Measurements from ENCODE around the gene EPHA6. TPM values are rescaled to one million over a fixed set of nuclear protein-coding genes. Genes with fewer than 3 reads are reported as not detected.
A peak's percentile ranks its signal among the peaks of the same experiment; 100 is the strongest.
"Not testable (repeated sequence)": the region's sequence is repeated elsewhere in the genome, so short reads cannot be mapped to it uniquely, and the experiment has no call there.

The EPHA6 gene
- polyA plus RNA-seq, 1 donor, result 1.6 TPM

DNA sequence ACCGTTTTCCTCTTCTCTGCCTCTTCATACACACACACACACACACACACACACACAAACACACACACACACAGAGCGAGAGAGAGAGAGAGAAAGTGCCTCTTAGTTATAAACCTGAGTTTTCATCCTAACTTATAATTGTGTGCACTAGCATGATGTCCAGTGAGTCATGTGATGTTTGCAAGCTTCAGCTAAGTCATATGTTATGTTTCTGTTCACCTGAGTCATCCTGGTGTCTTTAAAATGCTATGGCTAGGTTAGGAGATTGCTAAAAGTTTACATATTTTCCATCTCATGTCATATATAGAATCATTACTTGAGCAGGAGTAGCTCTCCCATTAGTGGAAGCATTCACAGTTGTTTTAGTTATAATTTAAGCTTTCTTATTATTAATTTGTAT is 155.8 kb downstream of the EPHA6 start:
- no peaks in the 10 kb centered on the region for H3K9me3 ChIP-seq (ENCODE audit: control insufficient read depth, low read depth, low read length)
- H3K4me1 ChIP-seq (ENCODE audit: control insufficient read depth, insufficient read depth, low read length), result no peaks in the 10 kb centered on the region
- WGBS (ENCODE audit: insufficient coverage, low lambda C conversion rate), result no CpG with 5 or more reads among the region's 2 CpGs
- no peak overlapping the region for H3K4me3 ChIP-seq (ENCODE audit: low read length)
- H3K36me3 ChIP-seq (ENCODE audit: control insufficient read depth, insufficient read depth, low read length), result no peaks in the 10 kb centered on the region
- H3K27me3 ChIP-seq (ENCODE audit: control insufficient read depth, insufficient read depth, low read length), result no peaks in the 10 kb centered on the region
- no peak overlapping the region for H3K27ac ChIP-seq (ENCODE audit: low read length)
- DNase-seq, result no peak

DNA sequence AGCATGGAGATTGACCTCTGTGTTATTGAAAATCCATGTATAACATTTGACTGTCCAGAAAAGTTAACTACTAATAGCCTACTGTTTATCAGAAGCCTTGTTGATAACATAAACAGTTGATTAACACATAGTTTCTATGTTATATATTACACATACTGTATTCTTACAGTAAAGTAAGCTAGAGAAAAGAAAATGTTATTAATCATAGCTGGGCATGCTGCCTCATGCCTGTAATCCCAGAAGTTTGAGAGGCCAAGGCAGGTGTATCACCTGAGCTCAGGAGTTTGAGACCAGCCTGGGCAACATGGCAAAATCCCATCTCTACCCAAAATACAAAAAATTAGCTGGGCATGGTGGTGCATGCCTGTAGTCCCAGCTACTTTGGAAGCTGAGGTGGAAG is 163.3 kb downstream of the EPHA6 start:
- Histone ChIP-seq H3K9me3 (ENCODE audit: control insufficient read depth, low read depth, low read length) (no peaks in the 10 kb centered on the region), H3K27ac (ENCODE audit: low read length) (no peak overlapping the region), H3K27me3 (ENCODE audit: control insufficient read depth, insufficient read depth, low read length) (no peaks in the 10 kb centered on the region), H3K4me1 (ENCODE audit: control insufficient read depth, insufficient read depth, low read length) (no peaks in the 10 kb centered on the region), H3K4me3 (ENCODE audit: low read length) (no peak overlapping the region), H3K36me3 (ENCODE audit: control insufficient read depth, insufficient read depth, low read length) (no peaks in the 10 kb centered on the region)
- no peak for DNase-seq

DNA sequence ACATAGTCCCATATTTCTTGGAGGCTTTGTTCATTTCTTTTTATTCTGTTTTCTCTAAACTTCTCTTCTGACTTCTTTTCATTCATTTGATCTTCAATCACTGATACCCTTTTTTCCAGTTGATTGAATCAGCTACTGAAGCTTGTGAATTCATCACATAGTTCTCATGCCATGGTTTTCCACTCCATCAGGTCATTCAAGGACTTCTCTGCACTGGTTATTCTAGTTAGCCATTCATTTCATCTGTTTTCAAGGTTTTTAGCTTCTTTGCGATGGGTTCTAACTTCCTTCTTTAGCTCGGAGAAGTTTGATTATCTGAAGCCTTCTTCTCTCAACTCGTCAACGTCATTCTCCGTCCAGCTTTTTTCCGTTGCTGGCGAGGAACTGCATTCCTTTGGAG is 169.3 kb downstream of the EPHA6 start:
- not testable (repeated sequence) for H3K9me3 ChIP-seq (ENCODE audit: control insufficient read depth, low read depth, low read length); DNase-seq; H3K27me3 ChIP-seq (ENCODE audit: control insufficient read depth, insufficient read depth, low read length); H3K4me3 ChIP-seq (ENCODE audit: low read length); H3K27ac ChIP-seq (ENCODE audit: low read length); H3K36me3 ChIP-seq (ENCODE audit: control insufficient read depth, insufficient read depth, low read length); H3K4me1 ChIP-seq (ENCODE audit: control insufficient read depth, insufficient read depth, low read length)
- 50% methylated on average over 2 of the region's 7 CpGs for WGBS (ENCODE audit: insufficient coverage, low lambda C conversion rate)

DNA sequence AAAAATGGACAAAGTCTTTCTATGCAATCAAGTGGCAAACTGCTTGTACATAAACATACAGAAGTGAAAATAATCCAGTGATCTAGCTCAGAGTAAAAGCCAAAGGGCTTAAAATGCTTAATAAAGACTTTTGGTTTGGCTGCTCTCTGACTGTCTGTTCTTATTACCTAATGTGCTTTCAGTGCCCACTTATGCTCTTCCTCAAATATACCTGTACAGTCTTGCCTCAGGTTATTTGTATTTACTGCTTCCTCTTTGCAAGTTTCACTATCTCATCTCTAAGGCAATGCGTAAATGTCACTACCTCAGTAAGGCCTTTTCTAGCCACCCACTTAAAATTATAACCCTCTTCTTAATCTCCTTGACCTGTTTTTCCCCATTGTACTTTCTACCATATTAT is 171.8 kb downstream of the EPHA6 start:
- H3K4me3 ChIP-seq (ENCODE audit: low read length), result no peak overlapping the region
- no peaks in the 10 kb centered on the region for H3K36me3 ChIP-seq (ENCODE audit: control insufficient read depth, insufficient read depth, low read length)
- H3K27ac ChIP-seq (ENCODE audit: low read length), result no peak overlapping the region
- H3K9me3 ChIP-seq (ENCODE audit: control insufficient read depth, low read depth, low read length), result no peaks in the 10 kb centered on the region
- no peaks in the 10 kb centered on the region for H3K27me3 ChIP-seq (ENCODE audit: control insufficient read depth, insufficient read depth, low read length)
- DNase-seq, result no peak
- H3K4me1 ChIP-seq (ENCODE audit: control insufficient read depth, insufficient read depth, low read length), result no peaks in the 10 kb centered on the region
- WGBS (ENCODE audit: insufficient coverage, low lambda C conversion rate), result 100% methylated on average over 1 of the region's 1 CpG

DNA sequence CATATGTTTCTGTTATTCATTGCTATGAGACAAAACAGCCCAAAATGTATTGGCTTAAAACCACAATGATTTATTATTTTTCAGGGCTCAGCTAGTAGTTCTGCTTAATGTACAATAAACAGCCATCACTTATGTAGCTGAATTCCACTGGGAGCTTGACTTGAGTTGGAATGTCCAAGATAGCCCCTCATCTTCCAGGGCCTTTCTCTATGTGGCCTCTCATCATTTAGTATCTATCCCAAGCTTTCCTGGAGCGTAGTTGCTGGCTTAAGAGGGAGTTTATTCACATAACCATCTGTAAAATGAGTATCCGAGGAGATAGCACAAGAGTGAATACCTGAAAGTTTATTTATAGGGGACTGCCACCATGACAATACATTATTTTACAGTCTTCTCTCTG is 176.8 kb downstream of the EPHA6 start:
- no peak overlapping the region for H3K27ac ChIP-seq (ENCODE audit: low read length)
- H3K36me3 ChIP-seq (ENCODE audit: control insufficient read depth, insufficient read depth, low read length), result no peaks in the 10 kb centered on the region
- no peak overlapping the region for H3K4me3 ChIP-seq (ENCODE audit: low read length)
- H3K27me3 ChIP-seq (ENCODE audit: control insufficient read depth, insufficient read depth, low read length), result no peaks in the 10 kb centered on the region
- H3K4me1 ChIP-seq (ENCODE audit: control insufficient read depth, insufficient read depth, low read length), result no peaks in the 10 kb centered on the region
- WGBS (ENCODE audit: insufficient coverage, low lambda C conversion rate), result 100% methylated on average over 1 of the region's 2 CpGs
- H3K9me3 ChIP-seq (ENCODE audit: control insufficient read depth, low read depth, low read length), result no peaks in the 10 kb centered on the region
- DNase-seq, result no peak

DNA sequence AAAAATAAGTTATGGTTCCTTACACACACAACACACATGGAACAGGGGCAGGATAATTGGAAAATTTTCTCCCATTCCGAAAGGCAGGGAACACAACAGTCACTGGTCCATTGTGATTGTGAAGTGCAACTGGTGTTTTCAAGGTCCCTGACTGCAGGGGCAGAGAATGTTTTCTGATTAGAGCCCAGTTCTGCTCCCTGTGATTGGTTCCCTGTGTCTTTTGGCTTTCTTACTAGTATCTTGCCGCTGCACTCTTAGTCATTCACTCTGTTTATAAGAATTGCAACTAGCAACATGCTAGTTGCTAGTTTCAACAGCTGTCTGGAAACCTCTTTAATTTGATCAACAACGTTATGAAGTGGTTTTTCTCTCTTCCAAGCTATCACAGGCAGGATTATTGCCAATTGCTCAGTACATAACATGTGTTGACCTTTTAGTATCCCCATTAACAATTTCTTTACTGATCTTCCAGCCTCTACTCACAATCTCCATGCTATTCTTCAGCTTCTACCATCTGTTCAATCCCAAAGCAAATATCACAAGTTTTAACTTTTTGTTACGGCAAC is 177.5 kb downstream of the EPHA6 start:
- Histone ChIP-seq H3K36me3 (ENCODE audit: control insufficient read depth, insufficient read depth, low read length) (no peaks in the 10 kb centered on the region), H3K27ac (ENCODE audit: low read length) (no peak overlapping the region), H3K4me1 (ENCODE audit: control insufficient read depth, insufficient read depth, low read length) (no peaks in the 10 kb centered on the region), H3K9me3 (ENCODE audit: control insufficient read depth, low read depth, low read length) (no peaks in the 10 kb centered on the region), H3K4me3 (ENCODE audit: low read length) (no peak overlapping the region), H3K27me3 (ENCODE audit: control insufficient read depth, insufficient read depth, low read length) (no peaks in the 10 kb centered on the region)
- 14% methylated on average over 1 of the region's 4 CpGs for WGBS (ENCODE audit: insufficient coverage, low lambda C conversion rate)
- peak in 1 of 2 donors; percentile 16 for DNase-seq

DNA sequence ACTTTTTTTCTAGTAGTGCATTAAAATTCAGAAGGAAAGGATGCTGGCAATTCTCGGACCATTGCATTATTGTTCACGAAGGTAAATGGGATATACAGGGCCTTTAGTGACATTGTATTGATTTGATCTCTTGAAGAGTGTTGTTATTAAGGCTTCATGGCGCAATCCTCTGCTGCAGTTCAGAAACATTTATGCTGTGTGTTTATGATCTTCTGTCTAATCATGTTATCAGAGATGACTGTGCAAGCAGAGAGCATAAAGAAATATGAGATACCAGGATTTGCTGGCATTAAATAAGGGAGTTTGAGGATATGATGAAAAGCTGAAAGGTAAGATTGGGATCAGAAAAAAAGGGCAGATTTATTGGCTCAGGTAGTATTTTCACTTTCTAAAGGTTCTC is 180.6 kb downstream of the EPHA6 start:
- Histone ChIP-seq H3K27ac (ENCODE audit: low read length) (no peak overlapping the region), H3K36me3 (ENCODE audit: control insufficient read depth, insufficient read depth, low read length) (no peaks in the 10 kb centered on the region), H3K4me1 (ENCODE audit: control insufficient read depth, insufficient read depth, low read length) (no peaks in the 10 kb centered on the region), H3K27me3 (ENCODE audit: control insufficient read depth, insufficient read depth, low read length) (no peaks in the 10 kb centered on the region), H3K9me3 (ENCODE audit: control insufficient read depth, low read depth, low read length) (no peaks in the 10 kb centered on the region), H3K4me3 (ENCODE audit: low read length) (no peak overlapping the region)
- WGBS (ENCODE audit: insufficient coverage, low lambda C conversion rate), result no CpG with 5 or more reads among the region's 3 CpGs
- DNase-seq, result no peak

DNA sequence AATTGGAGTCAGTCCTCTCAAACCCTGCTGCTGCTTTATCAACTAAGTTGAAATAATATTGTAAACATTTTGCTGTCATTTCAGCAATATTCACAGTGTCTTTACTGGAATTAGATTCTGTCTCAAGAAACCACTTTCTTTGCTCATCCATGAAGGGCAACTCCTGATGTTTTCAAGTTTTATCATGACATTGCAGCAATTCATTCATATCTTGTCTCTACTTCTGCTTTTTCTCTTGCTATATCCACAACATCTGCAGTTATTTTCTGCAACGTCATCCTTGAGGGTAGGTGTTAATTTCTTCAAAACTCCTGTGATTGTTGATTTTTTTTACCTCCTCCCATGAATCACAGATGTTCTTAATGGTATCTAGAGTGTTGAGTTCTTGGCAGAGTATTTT is 181.6 kb downstream of the EPHA6 start:
- no peak overlapping the region for H3K4me3 ChIP-seq (ENCODE audit: low read length)
- H3K36me3 ChIP-seq (ENCODE audit: control insufficient read depth, insufficient read depth, low read length), result no peaks in the 10 kb centered on the region
- H3K9me3 ChIP-seq (ENCODE audit: control insufficient read depth, low read depth, low read length), result no peaks in the 10 kb centered on the region
- H3K27ac ChIP-seq (ENCODE audit: low read length), result no peak overlapping the region
- no peaks in the 10 kb centered on the region for H3K27me3 ChIP-seq (ENCODE audit: control insufficient read depth, insufficient read depth, low read length)
- no peak for DNase-seq
- 100% methylated on average over 1 of the region's 1 CpG for WGBS (ENCODE audit: insufficient coverage, low lambda C conversion rate)
- H3K4me1 ChIP-seq (ENCODE audit: control insufficient read depth, insufficient read depth, low read length), result no peaks in the 10 kb centered on the region

DNA sequence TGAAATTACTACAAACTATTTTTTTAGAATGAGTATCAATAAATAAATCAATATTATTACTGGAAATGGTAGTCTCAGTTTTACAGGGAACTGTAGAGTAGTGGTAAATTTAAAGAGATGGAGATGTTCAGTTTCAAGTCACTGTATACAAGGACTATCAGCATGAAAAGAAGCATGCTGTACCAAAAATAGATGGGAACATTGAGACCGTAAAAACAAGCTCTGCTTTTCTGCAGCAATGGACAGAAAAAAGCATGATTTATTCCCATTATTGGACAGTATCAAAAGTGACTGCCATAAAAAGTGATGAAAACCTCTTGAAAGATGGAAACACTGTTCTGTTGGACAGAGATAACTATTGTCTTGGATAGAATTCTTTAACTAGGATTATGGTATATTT is 187.2 kb downstream of the EPHA6 start:
- WGBS (ENCODE audit: insufficient coverage, low lambda C conversion rate), result no CpG with 5 or more reads among the region's 1 CpG
- Histone ChIP-seq H3K4me3 (ENCODE audit: low read length) (no peak overlapping the region), H3K36me3 (ENCODE audit: control insufficient read depth, insufficient read depth, low read length) (no peaks in the 10 kb centered on the region), H3K27ac (ENCODE audit: low read length) (no peak overlapping the region), H3K4me1 (ENCODE audit: control insufficient read depth, insufficient read depth, low read length) (no peaks in the 10 kb centered on the region), H3K9me3 (ENCODE audit: control insufficient read depth, low read depth, low read length) (no peaks in the 10 kb centered on the region), H3K27me3 (ENCODE audit: control insufficient read depth, insufficient read depth, low read length) (no peaks in the 10 kb centered on the region)
- DNase-seq, result no peak

DNA sequence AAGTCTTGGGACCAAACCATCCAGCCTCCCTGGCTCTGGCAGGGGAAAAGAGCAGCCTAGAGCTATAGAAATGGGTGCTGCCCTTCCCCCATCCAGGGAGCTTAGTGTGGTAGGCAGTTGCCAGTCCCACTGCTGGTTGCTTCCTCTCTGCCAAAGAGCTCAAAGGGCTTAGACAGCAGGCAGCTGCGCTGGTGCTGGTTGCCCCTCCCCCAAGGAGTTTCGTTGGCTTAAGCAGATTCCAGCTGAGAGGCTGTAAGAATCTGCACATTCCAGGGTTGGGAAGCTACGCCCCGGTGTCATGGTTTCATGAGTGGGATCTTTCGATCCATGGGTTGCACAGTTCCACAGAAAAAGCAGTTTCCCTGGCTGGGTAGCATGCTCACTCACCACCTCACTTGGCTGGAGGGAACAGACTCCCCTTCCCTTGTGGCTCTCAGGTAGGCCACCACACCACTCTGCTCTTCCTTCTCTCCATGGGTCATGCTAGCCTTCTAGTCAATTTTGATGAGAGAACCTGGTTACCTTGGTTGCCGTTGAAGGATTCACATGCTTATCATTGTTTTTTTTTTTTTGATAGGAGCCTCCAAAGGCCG is 195.1 kb downstream of the EPHA6 start:
- DNase-seq, result no peak
- WGBS (ENCODE audit: insufficient coverage, low lambda C conversion rate), result no CpG with 5 or more reads among the region's 7 CpGs
- H3K27ac ChIP-seq (ENCODE audit: low read length), result no peak overlapping the region

DNA sequence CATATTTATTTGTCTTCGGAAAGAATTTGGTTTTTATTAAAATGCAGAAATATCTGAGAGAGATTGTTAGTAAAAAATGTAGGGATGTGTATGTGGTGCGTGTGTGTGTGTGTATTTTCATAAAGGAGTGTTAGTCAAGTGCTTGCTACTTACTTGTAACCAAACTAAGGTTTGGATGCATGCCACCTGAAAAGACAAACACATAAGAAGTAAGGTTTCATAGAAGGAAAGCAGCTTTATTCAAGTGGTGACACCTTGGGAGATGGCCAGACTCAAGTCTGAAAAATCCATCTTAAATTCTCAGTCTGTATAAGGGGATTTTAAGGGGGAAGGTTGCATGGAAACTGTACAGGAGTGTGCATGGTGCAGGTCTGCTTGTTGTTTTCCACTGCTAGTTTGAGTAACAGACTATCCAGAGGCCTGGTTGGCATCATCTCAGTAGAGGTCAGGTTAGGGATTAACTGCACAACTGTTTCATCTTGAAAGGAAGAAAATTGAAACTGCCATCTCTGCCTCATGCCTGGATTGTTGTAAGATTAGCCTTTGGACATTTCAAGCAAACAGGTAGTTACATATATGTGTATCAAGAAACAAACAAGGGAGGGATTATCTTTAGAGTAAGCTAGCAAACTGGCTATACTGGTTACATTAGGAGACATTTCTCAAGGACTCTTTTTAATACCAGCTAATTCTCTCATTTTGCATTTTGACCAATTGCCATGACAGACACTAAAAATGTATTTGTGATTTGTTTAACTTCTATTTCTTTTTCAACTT is 196.7 kb downstream of the EPHA6 start:
- Histone ChIP-seq H3K36me3 (ENCODE audit: control insufficient read depth, insufficient read depth, low read length) (no peaks in the 10 kb centered on the region), H3K27me3 (ENCODE audit: control insufficient read depth, insufficient read depth, low read length) (no peaks in the 10 kb centered on the region), H3K9me3 (ENCODE audit: control insufficient read depth, low read depth, low read length) (no peaks in the 10 kb centered on the region), H3K4me3 (ENCODE audit: low read length) (no peak overlapping the region), H3K27ac (ENCODE audit: low read length) (no peak overlapping the region), H3K4me1 (ENCODE audit: control insufficient read depth, insufficient read depth, low read length) (no peaks in the 10 kb centered on the region)
- whole genome bisulfite sequencing (ENCODE audit: insufficient coverage, low lambda C conversion rate), result 100% methylated on average over 2 of the region's 2 CpGs
- no peak for DNase-seq

More for the DNA sequence above, 195.1 kb downstream of the EPHA6 start:
- Histone ChIP-seq H3K36me3 (ENCODE audit: control insufficient read depth, insufficient read depth, low read length) (no peaks in the 10 kb centered on the region), H3K9me3 (ENCODE audit: control insufficient read depth, low read depth, low read length) (no peaks in the 10 kb centered on the region), H3K4me3 (ENCODE audit: low read length) (no peak overlapping the region), H3K4me1 (ENCODE audit: control insufficient read depth, insufficient read depth, low read length) (no peaks in the 10 kb centered on the region), H3K27me3 (ENCODE audit: control insufficient read depth, insufficient read depth, low read length) (no peaks in the 10 kb centered on the region)
